IMR-90 (cell line): ENCODE measurements around the gene PSMD1. TPM values are rescaled to one million over a fixed set of nuclear protein-coding genes. Genes with fewer than 3 reads are reported as not detected.

Experiments
- ATAC-seq: fragments of 200-7000 bp; cut with Tn5 transposase; 2 replicates; pipeline ENCODE4 v1.9.1; 2020; ENCODE audit warnings: low read depth, mild to moderate bottlenecking, moderate library complexity
- BruUV-seq: library from RNA; stranded (reverse); fragments of 400-500 nt; replicated peaks from 2 replicates; lab custom pipeline; 2021; lab: Mats Ljungman, UMichigan
- CTCF ChIA-PET: fragments of 300-600 bp; formaldehyde crosslinking; extraction: SDS; loops from one replicate; lab custom pipeline; 2021; ENCODE audit warnings: antibody characterized with exemption; lab: Yijun Ruan, JAX
- POLR2A ChIA-PET: fragments of 300-600 bp; sonication (Branson Sonifier 250); formaldehyde crosslinking; loops from one replicate; lab custom pipeline; 2022; ENCODE audit warnings: antibody characterized with exemption; ENCODE audit not compliant: unreplicated experiment; lab: Charles Lee
- DNase-seq: peaks from one replicate; pipeline ENCODE4 v3.0.0; 2013
- H2AFZ ChIP-seq: replicated peaks from 2 replicates; pipeline ENCODE3; 2013; ENCODE audit warnings: low read length, mild to moderate bottlenecking; ENCODE audit not compliant: poor library complexity
- H2AK5ac ChIP-seq: 2 replicates; pipeline ENCODE4 v1.6.1; 2013; ENCODE audit warnings: low read depth, low read length, inconsistent platforms
- H2AK9ac ChIP-seq: replicated peaks from 2 replicates; pipeline ENCODE3; 2013; ENCODE audit warnings: mild to moderate bottlenecking, low read depth, low read length, moderate library complexity; ENCODE audit not compliant: poor library complexity
- H2BK120ac ChIP-seq: 2 replicates; pipeline ENCODE4 v1.6.1; 2013; ENCODE audit warnings: low read depth, low read length, inconsistent platforms
- H2BK15ac ChIP-seq: 3 replicates; pipeline ENCODE4 v1.6.1; 2013; ENCODE audit warnings: low read depth, low read length, inconsistent platforms
- H2BK20ac ChIP-seq: 2 replicates; pipeline ENCODE4 v1.6.1; 2013; ENCODE audit warnings: low read depth, mild to moderate bottlenecking, inconsistent platforms, low read length, moderate library complexity
- H2BK5ac ChIP-seq: 2 replicates; pipeline ENCODE4 v1.6.1; 2013; ENCODE audit warnings: mild to moderate bottlenecking, low read depth, low read length, inconsistent platforms; ENCODE audit not compliant: poor library complexity, severe bottlenecking
- H3K14ac ChIP-seq: replicated peaks from 2 replicates; pipeline ENCODE4 v1.6.1; 2013; ENCODE audit warnings: low read depth, low read length, inconsistent platforms
- H3K18ac ChIP-seq: 2 replicates; pipeline ENCODE4 v1.6.1; 2013; ENCODE audit warnings: low read depth, low read length, control low read depth
- H3K23ac ChIP-seq: 2 replicates; pipeline ENCODE4 v1.6.1; 2013; ENCODE audit warnings: low read depth, low read length, inconsistent platforms
- H3K27ac ChIP-seq: 2 replicates; pipeline ENCODE4 v1.5.1; 2013; ENCODE audit warnings: mild to moderate bottlenecking, control low read depth, low read length; ENCODE audit not compliant: insufficient read depth
- H3K27me3 ChIP-seq: 2 replicates; pipeline ENCODE4 v1.6.1; 2013; ENCODE audit warnings: low read length; ENCODE audit not compliant: control insufficient read depth, insufficient read depth
- H3K36me3 ChIP-seq: 2 replicates; pipeline ENCODE4 v1.6.1; 2013; ENCODE audit warnings: low read length, mixed read lengths; ENCODE audit not compliant: control insufficient read depth, insufficient read depth
- H3K4ac ChIP-seq: 2 replicates; pipeline ENCODE4 v1.6.1; 2013; ENCODE audit warnings: low read depth, low read length, inconsistent platforms
- H3K4me1 ChIP-seq: 2 replicates; pipeline ENCODE4 v1.6.1; 2013; ENCODE audit warnings: low read length, mixed read lengths; ENCODE audit not compliant: control insufficient read depth, insufficient read depth
- H3K4me2 ChIP-seq: 2 replicates; pipeline ENCODE4 v1.6.1; 2013; ENCODE audit warnings: low read depth, mild to moderate bottlenecking, control low read depth, low read length, moderate library complexity
- H3K4me3 ChIP-seq: 2 replicates; pipeline ENCODE4 v1.5.1; 2013; ENCODE audit warnings: low read depth, mild to moderate bottlenecking, control low read depth, low read length, moderate library complexity; ENCODE audit not compliant: insufficient read depth
- H3K56ac ChIP-seq: 2 replicates; pipeline ENCODE4 v1.6.1; 2013; ENCODE audit warnings: low read length, inconsistent platforms; ENCODE audit not compliant: insufficient read depth; ENCODE audit errors: extremely low read depth
- H3K79me1 ChIP-seq, 2 experiments: 2 replicates each; pipeline ENCODE4 v1.6.1; 2013; ENCODE audit warnings: low read length in 2 of 2, inconsistent platforms in 1 of 2, low read depth in 1 of 2
- H3K9ac ChIP-seq: 2 replicates; pipeline ENCODE4 v1.6.1; 2013; ENCODE audit warnings: low read depth, low read length, control low read depth
- H3K9me1 ChIP-seq: 2 replicates; pipeline ENCODE4 v1.6.1; 2013; ENCODE audit warnings: low read length, inconsistent platforms; ENCODE audit not compliant: insufficient read depth
- H3K9me3 ChIP-seq: 2 replicates; pipeline ENCODE4 v1.6.1; 2013; ENCODE audit warnings: low read length; ENCODE audit not compliant: control insufficient read depth, insufficient read depth
- H4K20me1 ChIP-seq: 2 replicates; pipeline ENCODE4 v1.6.1; 2013; ENCODE audit warnings: low read length, inconsistent platforms; ENCODE audit not compliant: insufficient read depth
- H4K5ac ChIP-seq: 2 replicates; pipeline ENCODE4 v1.6.1; 2013; ENCODE audit warnings: mild to moderate bottlenecking, low read depth, low read length, control low read depth
- H4K8ac ChIP-seq, 2 experiments: 2 replicates each; pipeline ENCODE4 v1.6.1; 2013; ENCODE audit warnings: low read depth in 2 of 2, low read length in 2 of 2, control low read depth in 1 of 2, inconsistent platforms in 1 of 2
- H4K91ac ChIP-seq: 2 replicates; pipeline ENCODE4 v1.6.1; 2013; ENCODE audit warnings: low read depth, low read length, inconsistent platforms; ENCODE audit not compliant: insufficient read depth
- CHD1 ChIP-seq: IDR thresholded peaks from 2 replicates; pipeline ENCODE4 v1.6.1; 2012; ENCODE audit warnings: low read depth, low read length, improper control_type of control experiment
- SMC3 ChIP-seq: fragments of 150-350 bp; IDR thresholded peaks from 2 replicates; pipeline ENCODE4 v1.6.1; 2016; ENCODE audit warnings: low read depth, mild to moderate bottlenecking, antibody characterized with exemption, low read length, moderate library complexity
- WGBS, 2 experiments: methylation state at CpG; one replicate each; pipeline versions ENCODE4 v1.1.5 to v1.1.7; 2013; ENCODE audit warnings: missing lambda C conversion rate in 2 of 2; ENCODE audit not compliant: insufficient read length in 1 of 2; ENCODE audit errors: extremely low coverage in 2 of 2; 5-methylcytosine and 5-hydroxymethylcytosine counted together
- dilution Hi-C: fragments of 300-500 bp; cut with HindIII; formaldehyde crosslinking; loops from one replicate; pipeline ENCODE4 v1.14.3; 2018; ENCODE audit warnings: low sequenced_read_pairs; ENCODE audit not compliant: unreplicated experiment
- in situ Hi-C: fragments of 300-500 bp; cut with MboI; formaldehyde crosslinking; loops from 3 replicates; pipeline ENCODE4 v1.14.3; 2019; ENCODE audit warnings: low sequenced_read_pairs, inconsistent platforms, mixed read lengths
- intact Hi-C: fragments of 100-400 bp; cut with micrococcal nuclease; formaldehyde crosslinking; loops from 2 replicates; pipeline ENCODE4 v1.10.0; 2022
- polyA plus RNA-seq, 3 experiments: library from polyadenylated mRNA; depleted of rRNA; stranded (reverse); fragments of >200 nt; gene quantifications; 2 replicates each; pipeline ENCODE4 v1.2.3, GENCODE V29; 2012; ENCODE audit warnings: low replicate concordance in 1 of 3
- total RNA-seq: library from RNA; depleted of rRNA; stranded (reverse); fragments of >200 nt; gene quantifications from 2 replicates; pipeline ENCODE4 v1.2.3, GENCODE V29; 2012

The PSMD1 gene
- total and polyA plus RNA-seq, 2 of the 4 experiments (the other 2 are of a cell fraction), result 89.8 to 181 TPM

- ATAC-seq (no peak), DNase-seq (no peak)
- CTCF ChIA-PET, result interaction anchor here (2.5 kb wide), 1 partner anchor 9 kb away, joined by 11 read pairs; no protein-coding TSS in a partner anchor
- Histone ChIP-seq H3K4ac (no peak overlapping the region), H3K4me3 (no peak overlapping the region), H2BK20ac (no peak overlapping the region), H3K9ac (no peak overlapping the region), H2AFZ (no peak overlapping the region), H3K27me3 (peaks cover 55% of the 10 kb centered on the region), H4K5ac (no peak overlapping the region), H3K79me1 (no peaks in the 10 kb centered on the region), H3K14ac (no peak overlapping the region), H4K91ac (no peak overlapping the region), H3K36me3 (no peaks in the 10 kb centered on the region), H3K9me3 (peaks cover 3% of the 10 kb centered on the region; the same call in 1 of the 2 replicates), H3K9me1 (no peaks in the 10 kb centered on the region; the same call in 1 of the 2 replicates), H4K20me1 (no peaks in the 10 kb centered on the region), H2BK120ac (no peak overlapping the region), H3K27ac (no peak overlapping the region), H2AK9ac (no peak overlapping the region), H3K18ac (no peak overlapping the region), H2BK5ac (no peak overlapping the region), H4K8ac (no peak overlapping the region), H3K23ac (no peak overlapping the region), H3K4me2 (no peak overlapping the region), H2BK15ac (no peak overlapping the region), H3K56ac (no peak overlapping the region), H2AK5ac (no peak overlapping the region), H3K4me1 (no peaks in the 10 kb centered on the region)
- WGBS, 2 experiments, result no CpG with 5 or more reads among the region's 4 CpGs
- TF ChIP-seq CHD1 (no peak), SMC3 (no peak)
- intact Hi-C loops (no loop called here), dilution Hi-C loops (no loop called here), in situ Hi-C loops (no loop called here)
- BruUV-seq, result no TSS peak
- POLR2A ChIA-PET, result no interaction called here
These were observed 12.9 kb upstream of the PSMD1 start for GRCh38 chr2:231043796-231044195.
